IPS-15b (cell line): ENCODE data around the gene SPATA13.

ENCODE experiments used
- H3K27me3 ChIP-seq: one replicate; pipeline ENCODE4 v1.6.1; 2013; ENCODE audit warnings: low read length; ENCODE audit not compliant: control insufficient read depth, insufficient read depth
- H3K36me3 ChIP-seq: one replicate; pipeline ENCODE4 v1.6.1; 2013; ENCODE audit warnings: low read length; ENCODE audit not compliant: control insufficient read depth, insufficient read depth
- H3K4me1 ChIP-seq: one replicate; pipeline ENCODE4 v1.6.1; 2013; ENCODE audit warnings: mild to moderate bottlenecking, low read length; ENCODE audit not compliant: control insufficient read depth, insufficient read depth
- H3K4me3 ChIP-seq: one replicate; pipeline ENCODE4 v1.5.1; 2013; ENCODE audit warnings: low read depth, low read length
- H3K9ac ChIP-seq: one replicate; pipeline ENCODE4 v1.6.1; 2013; ENCODE audit warnings: low read depth, mild to moderate bottlenecking, low read length
- H3K9me3 ChIP-seq: one replicate; pipeline ENCODE4 v1.6.1; 2013; ENCODE audit warnings: mild to moderate bottlenecking, low read length; ENCODE audit not compliant: control insufficient read depth, insufficient read depth

The SPATA13 gene

DNA sequence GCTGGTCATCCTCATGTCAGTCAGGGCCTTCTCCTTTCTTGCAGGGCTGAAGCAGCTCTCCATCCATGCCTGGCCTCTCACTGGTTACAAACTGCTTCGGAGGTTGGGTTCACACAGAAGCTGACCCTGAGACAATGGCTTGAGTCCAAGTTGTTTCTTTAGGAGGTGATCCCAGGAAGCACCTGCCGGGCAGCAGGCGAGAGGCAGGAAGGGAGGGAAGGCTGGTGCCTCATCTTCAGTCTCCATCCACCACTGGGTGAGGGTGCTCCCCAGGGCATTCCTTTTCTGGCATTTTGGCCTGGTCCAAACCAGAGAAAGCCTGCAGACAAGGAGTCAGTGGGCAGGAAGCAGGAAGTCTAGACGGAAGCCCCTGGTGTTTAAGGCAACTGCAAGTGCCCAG is 17.6 kb upstream of the SPATA13 start:
- no peaks in the 10 kb centered on the region for H3K27me3 ChIP-seq
- H3K9me3 ChIP-seq = no peaks in the 10 kb centered on the region
- peaks cover 10% of the 10 kb centered on the region for H3K4me1 ChIP-seq
- no peaks in the 10 kb centered on the region for H3K36me3 ChIP-seq
- H3K9ac ChIP-seq = no peak overlapping the region
- no peak overlapping the region for H3K4me3 ChIP-seq

DNA sequence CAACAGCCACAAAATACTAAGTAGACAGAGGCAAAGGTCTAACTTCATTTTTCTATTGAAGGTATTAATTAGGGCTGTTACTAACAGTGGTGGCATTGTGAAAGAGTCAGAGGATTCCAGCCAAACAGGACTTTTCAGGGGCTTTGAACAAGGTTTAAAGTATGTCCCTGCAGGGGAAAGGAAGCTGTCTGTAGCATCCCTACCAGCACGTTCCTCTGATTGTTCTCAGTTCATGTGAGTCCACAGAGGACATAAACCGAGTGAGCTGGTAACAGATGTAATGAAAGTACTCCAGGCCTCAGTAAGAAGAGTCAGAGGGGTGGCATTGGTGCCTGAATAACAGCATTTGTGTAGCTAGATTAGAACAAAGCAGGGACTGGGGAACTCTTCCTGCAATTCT is 15.3 kb upstream of the SPATA13 start:
- H3K9me3 ChIP-seq = no peaks in the 10 kb centered on the region
- H3K27me3 ChIP-seq = no peaks in the 10 kb centered on the region
- peaks cover 13% of the 10 kb centered on the region for H3K4me1 ChIP-seq
- no peak overlapping the region for H3K4me3 ChIP-seq
- no peaks in the 10 kb centered on the region for H3K36me3 ChIP-seq
- H3K9ac ChIP-seq = no peak overlapping the region

DNA sequence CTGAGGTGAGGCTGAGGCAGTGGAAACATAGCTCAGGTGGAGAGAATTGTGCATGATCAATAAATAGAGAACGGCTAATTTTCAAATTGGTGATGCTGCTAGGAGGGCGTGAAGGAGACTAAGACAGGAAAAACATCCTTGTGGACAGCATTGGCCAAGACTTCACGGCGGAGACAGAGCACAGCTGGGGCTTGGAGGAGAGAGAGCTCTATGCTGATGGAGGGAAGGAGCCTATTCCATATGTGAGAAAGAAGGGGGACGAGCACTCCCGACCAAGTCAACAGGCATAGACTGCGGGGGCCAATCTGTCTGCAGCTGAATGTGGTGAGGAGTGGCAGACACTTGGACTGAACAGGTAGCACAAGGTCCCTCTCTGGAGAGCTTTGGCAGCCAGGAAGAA is 14.8 kb upstream of the SPATA13 start:
- no peaks in the 10 kb centered on the region for H3K9me3 ChIP-seq
- H3K36me3 ChIP-seq = no peaks in the 10 kb centered on the region
- H3K4me3 ChIP-seq = no peak overlapping the region
- H3K9ac ChIP-seq = no peak overlapping the region
- H3K4me1 ChIP-seq = peaks cover 13% of the 10 kb centered on the region
- no peaks in the 10 kb centered on the region for H3K27me3 ChIP-seq

DNA sequence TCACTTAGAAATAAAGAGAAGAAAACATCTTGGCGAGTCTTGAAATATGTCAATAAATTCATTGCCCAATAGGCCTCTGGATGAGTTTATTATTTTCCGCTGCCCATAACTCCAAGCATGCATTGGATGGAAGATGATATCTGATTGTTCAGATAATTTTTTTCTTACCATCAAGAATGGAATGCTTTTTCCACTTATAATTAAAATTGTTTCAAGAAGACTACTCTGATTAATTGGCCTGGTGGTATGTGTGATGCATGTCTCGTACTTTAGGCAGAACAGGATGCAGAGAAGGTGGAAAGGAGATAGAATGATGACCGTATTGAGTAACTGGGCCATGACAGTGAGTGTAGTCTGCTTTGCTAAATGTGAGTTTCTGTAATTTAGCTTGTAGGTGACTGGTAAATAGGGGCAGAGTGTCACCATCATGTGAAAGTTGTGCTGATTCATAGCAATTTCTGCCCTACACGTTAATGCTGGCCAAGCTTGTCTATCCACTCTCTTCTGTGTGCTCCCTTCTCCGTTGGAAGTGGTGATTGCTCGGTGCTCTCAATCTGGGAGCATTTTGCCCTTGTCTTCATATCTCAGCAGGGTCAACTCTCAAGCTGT is 13.5 kb upstream of the SPATA13 start:
- H3K36me3 ChIP-seq = no peaks in the 10 kb centered on the region
- H3K4me1 ChIP-seq = peaks cover 7% of the 10 kb centered on the region
- no peaks in the 10 kb centered on the region for H3K27me3 ChIP-seq
- H3K9me3 ChIP-seq = no peaks in the 10 kb centered on the region
- no peak overlapping the region for H3K4me3 ChIP-seq
- no peak overlapping the region for H3K9ac ChIP-seq

DNA sequence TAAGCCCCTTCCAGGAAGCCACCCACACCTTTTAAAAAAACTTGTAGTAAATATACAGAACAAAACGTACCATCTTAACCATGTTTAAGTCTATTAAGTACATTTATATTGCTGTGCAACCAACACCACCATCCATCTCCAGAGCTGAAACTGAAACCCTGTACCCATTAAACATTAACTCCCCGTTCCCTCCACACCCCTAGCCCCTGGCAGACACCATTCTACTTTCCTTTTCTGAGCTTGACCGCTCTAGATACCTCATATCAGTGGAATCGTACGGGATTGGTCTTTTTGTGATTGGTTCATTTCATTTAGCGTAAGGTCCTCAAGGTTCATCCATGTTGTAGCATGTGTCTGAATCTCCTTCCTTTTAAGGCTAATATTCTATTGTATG is 13.0 kb upstream of the SPATA13 start:
- no peak overlapping the region for H3K9ac ChIP-seq
- H3K4me3 ChIP-seq = no peak overlapping the region
- no peaks in the 10 kb centered on the region for H3K9me3 ChIP-seq
- no peaks in the 10 kb centered on the region for H3K27me3 ChIP-seq
- H3K4me1 ChIP-seq = peaks cover 7% of the 10 kb centered on the region
- no peaks in the 10 kb centered on the region for H3K36me3 ChIP-seq

DNA sequence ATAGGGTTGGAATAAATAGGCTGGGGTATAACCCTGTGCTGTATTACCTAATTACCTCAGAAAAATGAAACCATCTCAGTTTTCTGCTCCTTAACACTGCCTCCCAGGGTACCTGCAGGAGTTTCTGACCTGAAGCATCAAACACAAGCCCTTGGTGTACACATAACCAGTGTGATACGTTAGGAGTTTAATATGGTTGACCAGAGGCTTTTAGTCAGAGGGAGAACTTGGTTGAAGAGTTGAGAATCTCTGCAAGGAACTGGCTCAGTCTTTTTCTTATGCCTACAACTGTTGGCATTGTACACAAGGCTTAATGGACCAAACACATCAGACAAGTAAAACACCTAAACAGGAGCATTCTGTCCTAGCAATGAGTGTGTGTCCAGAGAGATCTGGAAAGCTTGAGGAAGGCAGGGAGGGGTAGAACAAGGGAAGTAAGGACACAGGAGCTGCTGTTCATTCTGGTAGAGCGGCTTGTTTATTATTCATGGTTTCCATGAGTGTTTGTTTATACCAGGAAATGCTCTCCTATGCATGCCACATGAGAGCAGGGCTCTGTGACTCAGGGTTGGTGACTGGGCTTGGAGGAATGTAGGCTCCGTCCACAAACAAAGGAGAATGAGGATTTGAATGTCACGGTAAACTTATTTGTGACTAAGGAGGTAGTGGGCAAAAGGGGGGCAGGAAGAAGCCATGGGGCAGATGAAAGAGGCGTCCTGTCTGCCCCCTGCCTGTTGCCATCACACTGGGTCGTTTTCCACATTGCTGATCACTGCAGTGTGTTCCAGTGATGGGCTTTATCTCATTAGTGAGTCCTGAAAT is 11.9 kb upstream of the SPATA13 start:
- no peak overlapping the region for H3K4me3 ChIP-seq

DNA sequence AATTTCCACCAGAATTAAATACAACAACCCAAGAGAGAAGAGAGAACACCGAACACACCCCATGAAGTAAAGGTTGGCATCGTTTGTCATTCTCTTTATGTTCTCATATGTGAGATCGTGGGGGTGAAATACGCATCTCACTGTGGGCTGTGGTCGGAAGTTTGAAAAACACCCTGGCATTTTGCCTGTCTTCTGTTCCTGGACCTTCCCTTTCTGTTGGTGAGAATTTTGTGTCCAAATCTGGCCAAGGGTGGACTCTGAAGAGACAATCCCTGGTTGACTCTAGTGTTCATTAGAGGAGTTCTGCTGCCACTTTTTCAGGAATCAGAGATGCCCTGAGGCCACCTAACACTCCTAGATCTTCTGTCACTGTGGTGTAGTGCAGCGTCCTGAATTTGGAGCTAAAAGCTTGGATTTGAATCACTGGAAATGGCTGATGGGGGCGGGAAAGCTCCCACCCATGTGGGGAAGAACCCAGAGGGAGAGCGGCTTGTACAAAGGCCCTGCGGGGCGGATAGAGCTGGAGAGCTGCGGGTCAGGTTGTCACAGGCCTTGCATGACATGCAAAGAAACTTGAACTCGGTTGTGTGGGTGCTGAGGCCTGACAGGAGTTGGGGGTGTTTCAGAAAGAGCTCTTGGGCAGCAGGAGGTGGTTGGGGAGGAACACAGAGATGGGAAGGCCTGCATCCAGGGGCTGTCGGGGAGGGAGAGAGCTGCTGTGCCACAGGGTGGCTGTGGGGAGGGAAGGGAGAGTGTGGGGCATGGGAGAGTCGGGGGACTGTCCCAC is 11.1 kb upstream of the SPATA13 start:
- Histone ChIP-seq H3K9ac (no peak overlapping the region), H3K4me1 (peaks cover 7% of the 10 kb centered on the region), H3K4me3 (no peak overlapping the region), H3K27me3 (no peaks in the 10 kb centered on the region), H3K9me3 (no peaks in the 10 kb centered on the region), H3K36me3 (no peaks in the 10 kb centered on the region)

More for the DNA sequence above, 11.9 kb upstream of the SPATA13 start:
- H3K27me3 ChIP-seq = no peaks in the 10 kb centered on the region
- H3K36me3 ChIP-seq = no peaks in the 10 kb centered on the region
- H3K4me1 ChIP-seq = peaks cover 7% of the 10 kb centered on the region
- H3K9ac ChIP-seq = no peak overlapping the region
- no peaks in the 10 kb centered on the region for H3K9me3 ChIP-seq

DNA sequence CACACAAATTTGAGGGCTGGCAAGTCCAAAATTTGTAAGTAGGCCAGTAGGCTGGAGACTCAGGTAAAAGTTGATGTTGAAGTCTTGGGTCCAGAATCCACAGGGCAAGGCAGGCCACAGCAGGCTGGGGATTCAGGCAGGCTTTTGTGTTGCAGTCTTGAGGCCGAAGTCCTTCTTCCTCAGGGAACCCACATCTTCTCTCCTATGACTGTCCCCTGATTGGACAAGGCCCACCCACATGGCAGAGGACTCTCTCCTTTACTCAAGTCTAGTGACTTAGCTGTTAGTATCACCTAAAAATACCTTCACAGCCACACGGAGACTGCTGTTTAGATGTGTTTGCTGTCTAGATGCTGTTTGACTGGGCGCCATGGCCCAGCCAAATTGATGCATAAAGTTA is 9.9 kb upstream of the SPATA13 start:
- H3K9ac ChIP-seq = no peak overlapping the region
- H3K36me3 ChIP-seq = no peaks in the 10 kb centered on the region
- H3K9me3 ChIP-seq = no peaks in the 10 kb centered on the region
- no peak overlapping the region for H3K4me3 ChIP-seq
- no peaks in the 10 kb centered on the region for H3K27me3 ChIP-seq
- peaks cover 3% of the 10 kb centered on the region for H3K4me1 ChIP-seq

DNA sequence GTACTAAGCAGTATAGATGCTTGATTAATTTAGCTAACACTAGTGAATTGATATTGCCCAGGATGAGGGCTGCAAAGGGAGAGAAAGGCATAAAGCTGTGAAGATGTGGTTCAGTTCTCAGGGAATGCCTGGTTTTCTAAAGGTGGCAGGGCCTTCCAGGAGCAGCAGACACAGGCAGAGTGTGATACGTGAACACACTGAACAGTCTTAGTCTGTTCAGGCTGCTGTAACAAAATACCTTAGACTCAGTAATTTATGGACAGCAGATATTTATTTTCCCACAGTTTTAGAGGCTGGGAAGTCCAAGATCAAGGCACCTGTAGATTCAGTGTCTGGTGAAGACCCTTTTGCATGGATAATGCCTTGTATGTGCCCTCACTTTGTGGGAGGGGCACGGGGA is 8.7 kb upstream of the SPATA13 start:
- Histone ChIP-seq H3K4me1 (peaks cover 3% of the 10 kb centered on the region), H3K36me3 (no peaks in the 10 kb centered on the region), H3K27me3 (peaks cover 10% of the 10 kb centered on the region), H3K4me3 (no peak overlapping the region), H3K9ac (no peak overlapping the region), H3K9me3 (no peaks in the 10 kb centered on the region)

DNA sequence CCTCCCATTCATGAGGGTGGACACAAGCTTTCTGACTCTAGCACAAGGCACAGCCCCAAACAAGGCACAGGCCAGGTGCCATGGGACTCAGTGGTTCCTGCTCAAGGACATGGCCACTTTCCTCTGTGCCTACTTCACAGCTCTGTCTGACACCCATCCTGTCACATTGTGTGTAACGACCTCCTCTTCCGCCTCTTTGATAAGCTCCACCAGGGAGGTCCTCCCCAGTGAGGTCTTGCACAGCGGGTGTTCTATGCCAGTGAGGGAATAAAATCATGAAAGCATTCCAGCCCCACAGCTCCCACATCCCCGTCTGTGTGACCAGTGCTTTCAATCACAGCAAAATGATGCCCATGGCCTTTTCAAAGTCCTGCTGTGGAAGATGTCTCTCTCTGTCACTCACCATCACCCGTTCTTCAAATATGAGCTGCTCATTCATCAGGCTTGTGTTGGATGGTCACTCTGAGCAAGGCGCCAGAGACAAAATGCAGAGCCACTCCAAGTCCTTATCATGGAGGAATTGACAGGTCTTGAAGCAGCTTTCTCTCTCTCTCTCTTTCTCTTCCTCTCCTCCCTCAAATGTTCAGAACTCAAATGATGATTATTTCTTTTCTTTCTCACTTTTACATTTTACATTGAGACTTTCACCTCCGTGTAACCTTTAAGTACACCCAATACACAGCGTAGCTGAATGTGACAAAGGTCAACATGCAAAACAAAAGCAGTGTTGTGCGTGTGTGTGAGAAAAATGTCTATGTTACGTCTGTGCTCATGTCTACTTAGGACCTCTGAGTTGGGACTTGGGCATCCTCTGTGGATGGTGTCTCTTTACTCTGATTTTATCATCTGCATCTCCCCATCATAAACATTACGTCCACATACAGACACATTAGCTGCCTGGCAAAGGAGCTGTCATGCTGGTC is 8.0 kb upstream of the SPATA13 start:
- Histone ChIP-seq H3K9me3 (no peaks in the 10 kb centered on the region), H3K4me3 (no peak overlapping the region), H3K36me3 (no peaks in the 10 kb centered on the region), H3K27me3 (peaks cover 11% of the 10 kb centered on the region), H3K4me1 (peaks cover 3% of the 10 kb centered on the region), H3K9ac (no peak overlapping the region)

DNA sequence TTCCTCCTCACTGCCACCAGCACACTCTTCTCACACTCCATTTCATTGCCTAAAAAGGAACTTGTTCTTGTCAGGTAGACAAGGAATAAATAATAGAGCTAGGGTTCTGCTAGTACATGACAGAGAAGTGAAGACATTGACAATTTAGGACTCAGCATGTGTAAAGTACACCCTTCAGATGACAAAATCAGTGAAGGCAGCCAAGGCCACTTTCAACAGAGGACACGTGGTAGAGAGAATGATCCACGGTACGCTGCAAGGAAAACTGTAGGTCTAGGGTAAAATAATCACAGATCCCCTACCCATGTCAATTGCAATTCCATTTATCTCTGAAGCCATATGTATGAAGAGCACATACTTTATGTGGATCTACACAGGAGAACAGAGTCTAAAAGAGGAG is 7.2 kb upstream of the SPATA13 start:
- no peaks in the 10 kb centered on the region for H3K36me3 ChIP-seq
- H3K4me3 ChIP-seq = no peak overlapping the region
- no peaks in the 10 kb centered on the region for H3K9me3 ChIP-seq
- peaks cover 3% of the 10 kb centered on the region for H3K4me1 ChIP-seq
- peaks cover 11% of the 10 kb centered on the region for H3K27me3 ChIP-seq
- no peak overlapping the region for H3K9ac ChIP-seq
